ENCODE data around the gene SUFU.

Gene SUFU

GRCh38 chr10:102631525-102632393 lies 128.0 kb downstream of the SUFU start:
- Histone ChIP-seq H2AFZ (peak overlapping the region; percentile 16), H3K4me1 (peaks cover 75% of the 10 kb centered on the region), H3K4me2 (ENCODE audit: low read length) (no peak overlapping the region), H3K79me2 (no peaks in the 10 kb centered on the region), H3K27me3 (ENCODE audit: control insufficient read depth, insufficient read depth, low read length) (no peaks in the 10 kb centered on the region), H3K9me3 (ENCODE audit: control insufficient read depth, low read length) (no peaks in the 10 kb centered on the region), H3K36me3 (ENCODE audit: control insufficient read depth, insufficient read depth, low read length) (no peaks in the 10 kb centered on the region), H3K4me3 (ENCODE audit: low read depth, low read length) (no peak overlapping the region), H3K27ac (peak overlapping the region; percentile 98), H3K9ac (no peak overlapping the region)
- TF ChIP-seq, protein P1, sequence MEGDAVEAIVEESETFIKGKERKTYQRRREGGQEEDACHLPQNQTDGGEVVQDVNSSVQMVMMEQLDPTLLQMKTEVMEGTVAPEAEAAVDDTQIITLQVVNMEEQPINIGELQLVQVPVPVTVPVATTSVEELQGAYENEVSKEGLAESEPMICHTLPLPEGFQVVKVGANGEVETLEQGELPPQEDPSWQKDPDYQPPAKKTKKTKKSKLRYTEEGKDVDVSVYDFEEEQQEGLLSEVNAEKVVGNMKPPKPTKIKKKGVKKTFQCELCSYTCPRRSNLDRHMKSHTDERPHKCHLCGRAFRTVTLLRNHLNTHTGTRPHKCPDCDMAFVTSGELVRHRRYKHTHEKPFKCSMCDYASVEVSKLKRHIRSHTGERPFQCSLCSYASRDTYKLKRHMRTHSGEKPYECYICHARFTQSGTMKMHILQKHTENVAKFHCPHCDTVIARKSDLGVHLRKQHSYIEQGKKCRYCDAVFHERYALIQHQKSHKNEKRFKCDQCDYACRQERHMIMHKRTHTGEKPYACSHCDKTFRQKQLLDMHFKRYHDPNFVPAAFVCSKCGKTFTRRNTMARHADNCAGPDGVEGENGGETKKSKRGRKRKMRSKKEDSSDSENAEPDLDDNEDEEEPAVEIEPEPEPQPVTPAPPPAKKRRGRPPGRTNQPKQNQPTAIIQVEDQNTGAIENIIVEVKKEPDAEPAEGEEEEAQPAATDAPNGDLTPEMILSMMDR (IDR thresholded peaks at IDR 0.05) = no peak

DNA sequence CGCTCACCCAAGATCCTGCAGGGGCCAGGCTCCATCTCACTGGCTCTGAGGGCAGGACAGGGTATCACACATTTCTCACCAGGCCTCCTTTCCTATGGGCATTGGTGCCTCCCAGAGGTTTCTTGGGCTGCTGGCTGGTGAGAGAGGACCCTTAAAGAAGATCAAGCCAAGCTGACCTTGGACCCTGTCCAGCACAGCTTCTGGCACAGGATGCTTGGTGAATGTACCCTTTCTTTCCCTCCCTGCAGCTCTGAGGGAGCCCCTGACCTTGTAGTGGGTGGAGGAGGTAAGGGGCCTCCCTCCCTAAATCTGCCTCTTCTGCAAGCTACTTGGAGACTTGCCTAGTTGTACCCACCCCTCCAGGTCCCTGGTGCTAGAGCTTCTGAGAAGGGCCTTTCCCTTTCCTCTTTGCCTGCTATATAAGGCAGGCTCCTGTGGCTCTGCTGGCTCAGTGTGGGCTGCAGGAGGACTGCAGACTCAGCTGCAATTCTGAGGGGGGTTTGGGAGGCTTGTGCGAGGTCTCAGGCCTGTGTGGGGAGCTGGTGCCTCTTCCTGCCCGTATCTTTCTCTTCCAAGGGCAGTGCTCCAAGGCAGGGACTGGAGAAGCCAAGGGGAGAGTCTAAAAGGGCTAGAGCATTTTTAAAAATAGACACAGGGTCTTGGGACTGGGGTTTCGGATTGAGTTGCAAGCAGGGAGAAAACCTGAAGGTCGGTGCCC lies 128.8 kb downstream of the SUFU start:
- H3K27ac ChIP-seq = peak overlapping the region; percentile 98
- no peaks in the 10 kb centered on the region for H3K79me2 ChIP-seq
- H3K4me3 ChIP-seq (ENCODE audit: low read depth, low read length) = no peak overlapping the region
- H2AFZ ChIP-seq = peak overlapping the region; percentile 59
- no peaks in the 10 kb centered on the region for H3K36me3 ChIP-seq (ENCODE audit: control insufficient read depth, insufficient read depth, low read length)
- peaks cover 68% of the 10 kb centered on the region for H3K4me1 ChIP-seq
- TF ChIP-seq, protein P1 (IDR thresholded peaks at IDR 0.05) = no peak
- no peaks in the 10 kb centered on the region for H3K27me3 ChIP-seq (ENCODE audit: control insufficient read depth, insufficient read depth, low read length)
- no peaks in the 10 kb centered on the region for H3K9me3 ChIP-seq (ENCODE audit: control insufficient read depth, low read length)
- peak overlapping the region; percentile 33 for H3K4me2 ChIP-seq (ENCODE audit: low read length)
- H3K9ac ChIP-seq = peak overlapping the region; percentile 32

GRCh38 chr10:102633287-102633686 lies 129.5 kb downstream of the SUFU start:
- peak overlapping the region; percentile 33 for H3K9ac ChIP-seq
- H3K9me3 ChIP-seq (ENCODE audit: control insufficient read depth, low read length) = no peaks in the 10 kb centered on the region
- no peak overlapping the region for H3K4me3 ChIP-seq (ENCODE audit: low read depth, low read length)
- peaks cover 60% of the 10 kb centered on the region for H3K4me1 ChIP-seq
- TF ChIP-seq, protein P1 (IDR thresholded peaks at IDR 0.05) = no peak
- no peaks in the 10 kb centered on the region for H3K79me2 ChIP-seq
- H3K27me3 ChIP-seq (ENCODE audit: control insufficient read depth, insufficient read depth, low read length) = no peaks in the 10 kb centered on the region
- H3K27ac ChIP-seq = peak overlapping the region; percentile 98
- H3K4me2 ChIP-seq (ENCODE audit: low read length) = no peak overlapping the region
- no peaks in the 10 kb centered on the region for H3K36me3 ChIP-seq (ENCODE audit: control insufficient read depth, insufficient read depth, low read length)
- peak overlapping the region; percentile 59 for H2AFZ ChIP-seq

DNA sequence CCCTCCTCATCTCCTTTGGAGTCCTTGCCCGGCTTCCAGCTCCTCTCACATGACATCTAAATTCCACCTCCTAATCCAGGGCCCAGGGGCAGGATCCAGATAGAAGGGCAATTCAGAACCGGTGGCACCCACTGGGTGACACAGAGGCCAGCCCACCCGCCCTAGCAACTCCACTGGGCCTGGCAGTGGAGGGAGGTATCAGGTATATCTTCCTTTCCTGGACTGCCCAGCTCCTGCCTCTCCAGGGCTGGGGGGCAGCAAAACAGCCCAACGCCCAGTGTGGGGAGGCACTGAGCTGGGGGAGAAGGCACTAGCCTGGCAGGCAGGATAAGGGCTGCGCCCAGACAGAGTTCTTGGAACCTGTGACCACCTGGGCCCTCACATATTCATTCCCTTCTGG lies 130.1 kb downstream of the SUFU start:
- TF ChIP-seq, protein P1 (IDR thresholded peaks at IDR 0.05) = peak; percentile 4
- Histone ChIP-seq H3K9me3 (ENCODE audit: control insufficient read depth, low read length) (no peaks in the 10 kb centered on the region), H2AFZ (peak overlapping the region; percentile 59), H3K4me2 (ENCODE audit: low read length) (no peak overlapping the region), H3K9ac (peak overlapping the region; percentile 33), H3K79me2 (no peaks in the 10 kb centered on the region), H3K4me1 (peaks cover 55% of the 10 kb centered on the region), H3K27me3 (ENCODE audit: control insufficient read depth, insufficient read depth, low read length) (no peaks in the 10 kb centered on the region), H3K36me3 (ENCODE audit: control insufficient read depth, insufficient read depth, low read length) (no peaks in the 10 kb centered on the region), H3K27ac (peak overlapping the region; percentile 98), H3K4me3 (ENCODE audit: low read depth, low read length) (no peak overlapping the region)
